Brain microvascular endothelial cell (primary cell): ENCODE measurements around the gene MYO7A.

Source experiments
- DNase-seq: peaks from one replicate; pipeline ENCODE4 v3.0.0-alpha.2; 2020
- H3K27ac ChIP-seq: fragments of 250-450 bp; sonication (Bioruptor Pico); 2 replicates; pipeline ENCODE4 v1.5.1; 2020; ENCODE audit warnings: mild to moderate bottlenecking, moderate library complexity
- H3K27me3 ChIP-seq: fragments of 250-450 bp; sonication (Bioruptor Pico); replicated peaks from 2 replicates; pipeline ENCODE4 v1.5.1; 2020; ENCODE audit warnings: mild to moderate bottlenecking
- H3K36me3 ChIP-seq: fragments of 250-450 bp; sonication (Bioruptor Pico); replicated peaks from 2 replicates; pipeline ENCODE4 v1.5.1; 2020; ENCODE audit warnings: mild to moderate bottlenecking
- H3K4me3 ChIP-seq: 2 replicates; pipeline ENCODE4 v1.5.1; 2011; ENCODE audit warnings: low read depth, mild to moderate bottlenecking, control low read depth, low read length, moderate library complexity
- CTCF ChIP-seq: IDR thresholded peaks from 2 replicates; pipeline ENCODE4 v1.5.1; 2011; ENCODE audit warnings: low read depth, mild to moderate bottlenecking, moderate library complexity, low read length, control low read depth, inconsistent platforms; ENCODE audit errors: missing control alignments
- in situ Hi-C: cut with HindIII; loops from 2 replicates; pipeline ENCODE4 v1.10.0; 2017; ENCODE audit warnings: low sequenced_read_pairs, low pct_ligation_motif_present

Gene MYO7A

DNA sequence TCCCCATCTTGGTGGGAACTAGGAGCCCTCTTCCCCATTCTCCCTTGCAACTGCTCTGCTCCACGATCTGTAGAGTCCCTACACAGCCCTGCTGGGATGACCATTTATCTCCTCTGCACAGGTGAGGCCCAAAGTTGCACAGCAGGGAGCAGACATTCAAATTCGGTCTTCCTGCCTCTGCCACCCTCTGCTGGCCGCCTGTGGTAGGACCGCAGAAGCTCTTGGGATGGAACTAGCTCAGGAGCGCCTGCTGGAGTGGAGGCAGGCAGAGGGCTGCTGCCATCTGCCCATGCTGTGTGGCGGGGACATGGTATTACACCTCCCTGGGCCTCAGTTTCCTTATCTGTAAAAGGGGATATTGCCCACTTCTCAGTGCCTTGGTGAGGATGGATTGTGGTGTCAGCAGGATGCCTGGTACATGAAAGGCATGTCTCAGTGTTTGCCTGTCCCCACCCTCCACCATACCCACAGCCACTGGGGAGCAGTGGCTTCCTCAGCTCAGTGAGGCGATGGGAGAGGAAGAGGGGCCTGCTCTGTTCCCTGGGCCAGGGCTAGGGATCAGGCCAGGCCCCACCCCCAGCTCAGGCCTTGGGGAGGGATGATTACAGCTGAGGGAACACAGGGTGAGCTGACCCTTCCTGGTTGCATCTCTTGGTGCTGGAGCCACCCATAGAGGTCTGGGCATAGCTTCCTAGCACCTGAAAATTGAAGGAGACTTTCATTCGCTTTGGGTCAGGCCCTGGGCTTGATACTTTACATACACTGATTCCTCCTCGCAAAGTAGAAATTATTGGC, 36.7 kb upstream of the MYO7A start:
- Histone ChIP-seq H3K27me3 (no peaks in the 10 kb centered on the region), H3K27ac (no peak overlapping the region), H3K36me3 (no peaks in the 10 kb centered on the region), H3K4me3 (no peak overlapping the region)
- peak; percentile 99 for TF ChIP-seq CTCF
- peak; percentile 65 for DNase-seq
- in situ Hi-C loops, result no loop called here

DNA sequence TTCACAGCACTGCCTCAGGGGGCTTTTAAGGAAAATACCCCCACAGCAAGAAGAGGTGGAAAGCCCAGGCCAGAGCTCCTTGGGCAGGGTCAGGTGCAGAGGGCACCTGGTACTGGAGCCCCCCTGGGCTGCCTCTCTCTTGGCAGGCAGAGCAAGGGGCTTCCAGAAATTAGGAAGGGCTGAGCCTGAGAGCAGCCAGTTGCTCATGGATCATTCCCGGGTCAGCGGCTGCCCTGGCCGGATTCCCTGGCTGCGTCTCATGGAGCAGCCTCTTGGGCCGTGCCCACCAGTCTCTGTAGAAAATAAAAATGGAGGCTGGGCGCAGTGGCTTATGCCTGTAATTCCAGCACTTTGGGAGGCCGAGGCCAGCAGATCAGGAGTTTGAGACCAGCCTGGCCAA, 35.7 kb upstream of the MYO7A start:
- no peak for TF ChIP-seq CTCF
- in situ Hi-C loops, result no loop called here
- Histone ChIP-seq H3K36me3 (no peaks in the 10 kb centered on the region), H3K4me3 (no peak overlapping the region), H3K27me3 (no peaks in the 10 kb centered on the region), H3K27ac (no peak overlapping the region)
- DNase-seq, result no peak

DNA sequence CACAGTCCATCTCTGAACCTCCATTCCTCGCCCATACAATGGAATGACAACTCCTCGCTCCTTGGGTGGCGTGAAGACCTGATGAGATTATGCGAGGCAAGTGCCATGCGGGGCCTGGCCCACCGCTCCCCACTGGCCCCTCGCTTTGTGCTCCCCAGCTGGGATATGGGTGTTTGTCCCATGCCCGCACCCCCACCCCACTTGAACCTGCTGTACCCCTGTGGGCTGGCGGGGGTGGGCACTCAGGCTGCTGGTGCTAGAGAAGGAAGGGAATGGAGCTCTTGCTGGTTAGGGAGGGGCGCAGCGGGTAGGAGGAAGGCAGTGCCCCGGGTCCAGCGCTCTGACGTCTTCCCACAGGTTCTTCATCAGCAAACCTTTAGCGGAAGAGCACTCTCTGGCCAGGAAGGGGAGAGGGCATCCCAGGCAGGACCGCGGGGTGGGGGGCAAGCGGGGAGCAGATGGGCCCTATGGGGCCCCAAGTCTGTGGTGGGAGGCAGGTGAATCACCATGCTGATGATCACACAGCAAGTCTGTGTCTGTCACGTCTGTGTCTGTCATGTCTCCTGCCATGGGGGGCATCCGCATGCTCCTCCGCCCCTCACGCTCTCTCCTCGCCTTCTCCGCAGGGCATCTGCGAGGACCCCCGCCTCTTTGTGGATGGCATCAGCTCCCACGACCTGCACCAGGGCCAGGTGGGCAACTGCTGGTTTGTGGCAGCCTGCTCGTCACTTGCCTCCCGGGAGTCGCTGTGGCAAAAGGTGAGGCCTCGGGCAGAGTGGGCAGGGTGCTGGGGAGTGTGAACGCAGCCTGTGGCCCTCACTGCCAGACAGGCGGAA, 34.8 kb upstream of the MYO7A start:
- Histone ChIP-seq H3K27me3 (no peaks in the 10 kb centered on the region), H3K27ac (no peak overlapping the region), H3K4me3 (no peak overlapping the region), H3K36me3 (no peaks in the 10 kb centered on the region)
- DNase-seq, result no peak
- in situ Hi-C loops, result no loop called here
- no peak for TF ChIP-seq CTCF

- Histone ChIP-seq H3K27me3 (no peaks in the 10 kb centered on the region), H3K27ac (no peak overlapping the region), H3K36me3 (no peaks in the 10 kb centered on the region), H3K4me3 (no peak overlapping the region)
- no peak for TF ChIP-seq CTCF
- in situ Hi-C loops, result no loop called here
- DNase-seq, result no peak
Measured at GRCh38 chr11:77093987-77094840, 33.8 kb upstream of the MYO7A start.

DNA sequence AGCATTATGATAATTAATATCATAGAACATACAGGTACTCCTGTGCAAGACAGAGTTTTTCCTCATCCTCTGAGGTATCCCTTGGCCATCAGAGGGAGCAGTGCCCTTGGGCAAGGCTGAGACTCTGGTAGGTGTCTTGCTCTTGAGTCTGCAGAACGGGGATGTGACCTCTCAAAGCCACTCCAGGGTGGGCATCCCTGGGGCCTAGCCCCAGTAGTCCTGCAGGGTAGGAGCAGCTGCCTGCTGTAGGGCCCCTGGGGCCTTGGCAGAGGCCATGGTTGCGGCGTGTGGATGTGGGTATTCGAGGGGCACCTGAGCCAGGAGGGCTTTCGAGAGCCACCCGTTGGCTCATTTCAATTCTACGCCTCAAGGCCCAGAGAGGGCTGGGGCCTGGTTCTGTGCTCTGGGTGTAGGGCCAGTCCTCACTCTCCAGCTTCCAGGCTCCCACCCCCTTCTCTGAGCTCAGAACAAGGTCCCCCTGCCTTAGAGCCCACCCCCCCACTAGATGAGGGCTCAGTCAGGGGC, 33.1 kb upstream of the MYO7A start:
- no peak for DNase-seq
- Histone ChIP-seq H3K27me3 (no peaks in the 10 kb centered on the region), H3K36me3 (no peaks in the 10 kb centered on the region), H3K4me3 (no peak overlapping the region), H3K27ac (no peak overlapping the region)
- peak; percentile 7 for TF ChIP-seq CTCF
- in situ Hi-C loops, result no loop called here
